GOT3 (cell line): ENCODE data around the gene THSD7A.
"Not testable (repeated sequence)": the region's sequence is repeated elsewhere in the genome, so short reads cannot be mapped to it uniquely, and the experiment has no call there.

Experiments used
- DNase-seq: peaks from one replicate; lab custom pipeline; 2025; ENCODE audit warnings: mixed read lengths; lab: John Stamatoyannopoulos, UW

The THSD7A gene

DNA sequence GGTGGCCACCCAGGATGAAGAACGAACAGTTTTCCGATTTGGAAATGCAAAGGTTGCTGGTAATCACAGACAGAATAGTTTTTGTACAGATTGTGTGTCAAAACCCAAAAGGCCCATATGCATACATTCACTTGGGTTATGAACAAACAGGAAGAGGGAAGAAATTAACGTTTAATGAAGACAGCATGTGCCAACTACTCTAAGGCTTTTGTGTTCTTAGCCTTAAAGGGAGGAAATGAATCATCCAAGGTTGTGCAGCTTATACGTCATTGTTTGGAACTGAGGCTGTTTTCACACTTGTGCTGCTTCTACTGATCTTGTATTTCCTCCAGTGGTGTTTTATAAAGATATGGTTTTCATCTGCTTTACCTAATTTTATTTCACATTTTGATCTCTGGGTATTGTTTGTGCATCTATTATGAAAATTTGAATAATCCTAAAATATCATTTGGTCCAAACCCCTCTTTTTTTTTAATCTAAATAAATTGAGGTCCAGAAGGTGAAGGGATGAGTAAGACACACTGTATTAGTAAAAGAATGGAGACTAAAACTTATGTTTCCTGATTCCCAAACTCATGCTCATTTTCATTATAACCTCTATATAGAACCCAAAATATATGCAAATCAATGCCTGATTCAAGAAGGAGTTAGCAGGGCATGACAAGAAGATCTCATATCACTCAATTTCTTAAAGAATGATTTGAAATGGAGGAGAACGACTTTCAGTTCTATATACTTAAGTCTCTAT lies 373.1 kb downstream of the THSD7A start:
- DNase-seq = no peak

GRCh38 chr7:11457419-11457818 lies 374.6 kb downstream of the THSD7A start:
- no peak for DNase-seq

GRCh38 chr7:11456574-11456973 lies 375.4 kb downstream of the THSD7A start:
- no peak for DNase-seq

- DNase-seq = no peak
These were observed 379.5 kb downstream of the THSD7A start for GRCh38 chr7:11452476-11452875.

DNA sequence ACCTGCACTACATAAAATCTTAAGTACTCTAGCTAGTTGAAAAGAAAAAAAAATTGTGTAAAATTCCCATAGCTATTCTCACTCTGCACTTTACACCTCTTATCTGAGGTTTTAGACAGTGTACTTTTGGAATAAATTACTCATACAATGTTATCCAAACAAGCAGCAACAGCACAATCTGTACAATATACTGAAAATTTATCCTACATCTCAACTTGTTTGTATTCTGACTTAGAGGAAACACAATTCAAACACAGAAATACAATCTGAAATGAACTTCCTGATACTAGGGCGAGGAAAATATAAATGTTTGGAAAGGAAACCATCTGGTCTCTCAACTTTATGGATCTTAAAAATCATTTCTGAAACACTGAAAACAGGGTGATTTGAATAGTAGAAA lies 381.7 kb downstream of the THSD7A start:
- no peak for DNase-seq

DNA sequence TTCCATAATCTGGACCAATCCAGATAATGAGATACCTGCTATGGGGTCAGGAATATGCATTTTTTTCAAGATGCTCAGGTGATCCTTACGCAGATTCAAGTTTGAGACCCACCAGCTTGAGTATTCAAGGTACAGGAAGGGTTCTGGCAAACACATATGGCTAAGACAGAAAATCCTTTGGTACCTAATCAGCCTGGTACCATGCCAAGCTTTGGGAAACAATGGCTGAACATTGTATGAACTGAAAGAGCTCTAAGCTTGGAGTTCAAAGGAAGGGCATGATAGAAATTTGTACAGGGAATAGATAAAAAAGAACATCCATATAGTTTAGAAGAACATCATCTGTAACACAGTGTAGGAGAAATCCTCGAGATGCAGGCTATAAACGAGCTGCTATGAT lies 382.7 kb downstream of the THSD7A start:
- DNase-seq = no peak

GRCh38 chr7:11448323-11448722 lies 383.7 kb downstream of the THSD7A start:
- DNase-seq = no peak

- DNase-seq = no peak
These were observed 384.9 kb downstream of the THSD7A start for GRCh38 chr7:11447106-11447505.

GRCh38 chr7:11443934-11444333 lies 388.1 kb downstream of the THSD7A start:
- DNase-seq = not testable (repeated sequence)

DNA sequence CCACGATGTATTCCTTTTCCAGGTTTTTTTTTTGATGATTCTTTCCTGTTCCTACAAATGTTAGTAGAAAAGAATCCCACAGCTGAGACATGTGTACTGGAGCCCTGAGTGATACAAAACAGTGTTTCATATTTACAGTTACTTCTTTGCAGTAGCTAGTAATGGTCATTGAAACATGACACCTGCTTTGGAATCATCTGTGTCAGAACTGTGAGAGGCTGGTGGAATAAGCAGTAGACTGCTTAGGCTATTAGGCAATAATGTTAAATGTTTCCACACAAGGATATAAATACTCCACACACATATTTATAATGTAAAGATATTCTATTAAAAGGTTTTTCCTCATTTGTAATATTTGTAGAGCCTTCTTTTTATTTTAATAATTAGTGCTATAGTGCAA lies 394.0 kb downstream of the THSD7A start:
- DNase-seq = no peak

DNA sequence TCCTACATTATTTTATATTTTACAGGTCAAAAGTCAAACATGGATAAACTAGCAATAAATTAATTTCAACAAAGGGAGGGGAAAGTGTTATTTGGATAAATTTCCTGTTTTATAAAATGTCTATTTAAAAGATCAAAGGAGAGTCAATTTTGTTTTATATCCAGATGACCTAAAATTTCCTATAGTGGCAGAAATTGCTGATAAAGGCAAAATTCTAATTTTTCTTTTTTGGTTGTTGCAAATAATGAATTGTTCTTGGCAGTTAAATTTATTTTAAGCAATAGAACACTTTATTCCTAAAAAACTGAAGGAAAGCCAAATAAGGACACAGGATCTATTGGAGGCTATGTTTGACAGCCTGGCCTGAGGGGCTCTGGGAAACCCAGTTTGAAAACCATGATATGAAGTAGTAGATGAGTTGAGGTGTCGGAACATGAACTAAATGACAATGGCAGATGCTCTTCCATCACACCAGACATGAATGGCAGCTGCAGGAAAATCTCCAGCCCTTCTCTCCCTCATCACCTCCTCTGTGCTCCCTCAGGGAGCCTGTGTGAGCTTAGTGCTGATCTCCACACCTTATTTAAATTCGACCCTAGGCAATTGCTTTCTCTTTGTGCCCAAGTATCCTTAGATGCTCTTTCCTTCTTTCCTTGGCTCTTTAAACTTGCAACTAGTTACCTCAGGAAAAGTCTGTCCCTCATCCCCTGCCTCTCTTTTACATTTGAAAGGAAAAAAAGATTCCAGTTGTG lies 395.0 kb downstream of the THSD7A start:
- no peak for DNase-seq

DNA sequence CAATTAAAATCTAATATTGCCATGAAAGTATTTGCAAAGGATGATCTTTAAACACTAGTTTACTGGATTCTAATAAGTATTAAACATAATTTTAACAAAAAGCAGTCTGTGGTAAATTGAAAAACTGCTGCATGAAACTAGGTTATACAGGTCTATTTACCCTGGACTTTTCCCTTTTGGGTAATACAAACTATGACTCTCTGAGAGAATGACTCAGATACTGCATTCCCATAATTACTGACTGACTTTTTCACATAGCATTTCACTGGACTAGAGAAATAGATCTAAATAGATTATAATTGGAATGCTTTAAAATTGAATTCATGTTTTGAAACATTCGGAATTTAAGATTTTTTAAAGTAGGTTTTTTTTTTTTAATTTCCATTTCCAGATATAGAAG lies 395.7 kb downstream of the THSD7A start:
- no peak for DNase-seq

GRCh38 chr7:11434366-11434765 lies 397.6 kb downstream of the THSD7A start:
- no peak for DNase-seq

DNA sequence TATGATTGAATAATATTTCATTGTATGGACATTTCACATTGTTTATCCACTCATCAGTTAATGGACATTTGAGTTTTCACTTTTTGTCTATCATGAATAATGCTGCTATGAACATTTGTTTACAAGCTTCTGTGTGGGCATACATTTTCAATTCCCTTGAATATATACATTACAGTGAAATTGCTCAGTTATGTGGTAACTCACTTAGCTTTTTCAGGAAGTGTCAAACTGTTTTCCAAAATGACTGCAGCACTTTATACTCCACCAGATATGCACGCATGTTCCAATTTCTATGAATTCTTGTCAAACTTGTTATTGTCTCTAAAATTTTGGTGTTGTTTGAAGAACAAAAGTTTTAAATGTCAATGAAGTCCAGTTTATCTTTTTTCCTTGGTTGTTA lies 401.2 kb downstream of the THSD7A start:
- no peak for DNase-seq

DNA sequence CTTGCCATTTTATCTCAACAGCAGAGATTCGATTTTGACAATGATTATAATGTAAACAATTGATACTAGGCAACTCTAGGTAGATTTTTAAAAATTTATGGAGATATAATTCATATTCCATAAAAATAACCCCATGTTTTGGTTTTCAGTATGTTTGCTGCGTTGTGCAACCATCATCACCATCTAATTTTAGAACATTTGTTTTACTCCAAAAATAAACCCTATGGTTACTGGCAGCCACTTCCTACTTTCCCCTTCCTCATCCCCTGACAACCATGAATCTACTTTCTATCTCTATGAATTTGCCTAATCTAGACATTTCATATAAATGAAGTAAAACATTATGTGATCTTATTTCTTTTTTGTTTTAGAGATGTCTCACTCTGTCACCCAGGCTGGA lies 401.9 kb downstream of the THSD7A start:
- DNase-seq = no peak

- DNase-seq = no peak
These were observed 403.0 kb downstream of the THSD7A start for GRCh38 chr7:11428877-11429581.

- DNase-seq = no peak
These were observed 404.2 kb downstream of the THSD7A start for GRCh38 chr7:11427686-11428273.

DNA sequence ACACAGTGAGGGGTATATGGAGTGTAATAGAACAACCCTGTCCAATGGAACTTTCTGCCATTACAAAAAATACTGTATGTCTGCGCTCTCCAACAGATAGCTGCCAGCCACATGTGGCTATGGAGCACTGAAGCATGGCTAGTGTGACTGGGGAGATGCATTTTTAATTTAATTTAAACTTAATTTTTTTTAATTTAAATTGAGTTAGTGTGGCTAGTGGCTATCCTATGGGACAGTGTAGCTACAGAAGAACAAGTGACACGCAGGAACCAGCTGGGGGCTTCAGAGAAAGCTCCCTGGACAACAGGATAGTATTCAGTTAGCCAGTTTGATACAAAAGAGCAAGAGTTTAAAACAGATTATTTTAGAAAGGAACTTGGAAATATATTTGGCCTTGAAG lies 408.0 kb downstream of the THSD7A start:
- DNase-seq = no peak

GRCh38 chr7:11420049-11420448 lies 411.9 kb downstream of the THSD7A start:
- DNase-seq = no peak

DNA sequence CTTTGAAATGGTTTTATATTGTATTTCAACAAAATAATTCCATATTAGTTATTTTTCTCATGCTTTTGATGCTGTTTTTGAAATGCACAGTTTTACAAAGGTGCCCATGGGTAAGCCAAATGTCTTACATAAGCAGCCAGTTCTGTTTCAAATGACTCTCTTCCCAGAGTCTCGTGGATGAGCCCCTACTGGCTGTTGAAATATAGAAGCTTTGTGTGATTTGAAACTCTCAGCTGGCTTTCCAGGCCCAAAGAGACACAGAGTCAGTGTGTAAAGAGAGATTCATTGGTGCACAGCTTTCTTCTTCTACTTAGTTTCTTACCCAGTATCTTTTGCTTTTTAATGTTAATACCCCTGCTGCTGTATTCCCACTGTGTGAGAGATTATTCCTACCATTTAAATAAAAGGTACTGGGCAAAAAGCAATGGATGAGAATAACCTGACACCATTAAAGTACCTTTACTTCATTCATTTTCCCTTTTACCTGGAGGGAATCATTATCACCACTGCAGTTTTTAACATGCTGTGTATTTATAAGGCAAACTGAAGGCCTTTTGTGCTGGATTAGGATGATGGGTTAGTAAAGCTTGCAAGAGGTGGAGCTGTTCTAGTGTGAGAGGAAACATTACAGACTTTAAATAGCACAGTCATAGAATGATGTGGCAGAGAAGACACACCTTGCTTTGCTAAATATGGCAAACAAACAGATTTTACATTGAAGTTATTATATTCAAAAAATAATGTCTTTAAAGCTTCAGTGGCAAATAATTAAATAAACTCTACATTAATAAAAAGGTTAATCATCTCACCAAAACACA lies 415.1 kb downstream of the THSD7A start:
- no peak for DNase-seq

DNA sequence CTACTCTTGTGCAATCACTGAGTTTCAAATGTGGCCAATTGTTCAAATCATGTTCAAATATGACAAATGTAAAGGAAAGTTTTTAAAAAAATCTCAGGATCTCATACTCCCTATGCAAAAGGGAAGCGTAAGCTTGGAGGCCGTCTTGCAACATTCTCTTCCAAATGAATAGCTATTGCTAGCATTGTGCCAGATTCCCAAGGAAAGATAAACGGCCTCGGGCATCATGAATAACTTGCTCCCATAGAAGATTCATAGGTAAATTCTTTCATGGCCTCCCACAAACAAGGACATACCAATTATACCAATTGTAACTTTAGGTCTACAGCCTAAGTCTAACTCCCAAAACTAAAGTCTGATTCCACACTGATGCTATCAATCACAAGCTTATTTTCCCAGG lies 416.9 kb downstream of the THSD7A start:
- DNase-seq = no peak

DNA sequence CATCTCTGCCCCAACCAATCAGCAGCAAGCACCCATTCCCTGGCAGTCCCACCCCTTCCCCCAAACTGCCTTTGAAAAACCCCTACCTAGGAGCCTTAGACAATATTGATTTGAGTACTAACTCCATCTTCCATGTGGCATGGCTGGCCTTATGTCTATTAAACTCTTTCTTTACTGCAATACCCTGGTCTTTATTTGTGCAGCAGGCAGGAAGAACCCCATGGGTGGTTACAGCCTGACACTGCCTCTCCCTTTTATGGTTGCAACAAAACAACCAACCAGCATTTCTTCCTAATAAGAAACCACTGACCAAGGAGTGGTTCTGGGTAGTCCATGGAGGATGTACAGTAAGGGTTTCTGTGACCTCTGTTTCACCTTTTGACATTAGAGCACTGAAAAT lies 418.1 kb downstream of the THSD7A start:
- DNase-seq = no peak
